ENCODE measurements around the gene PDE10A.

The PDE10A gene

DNA sequence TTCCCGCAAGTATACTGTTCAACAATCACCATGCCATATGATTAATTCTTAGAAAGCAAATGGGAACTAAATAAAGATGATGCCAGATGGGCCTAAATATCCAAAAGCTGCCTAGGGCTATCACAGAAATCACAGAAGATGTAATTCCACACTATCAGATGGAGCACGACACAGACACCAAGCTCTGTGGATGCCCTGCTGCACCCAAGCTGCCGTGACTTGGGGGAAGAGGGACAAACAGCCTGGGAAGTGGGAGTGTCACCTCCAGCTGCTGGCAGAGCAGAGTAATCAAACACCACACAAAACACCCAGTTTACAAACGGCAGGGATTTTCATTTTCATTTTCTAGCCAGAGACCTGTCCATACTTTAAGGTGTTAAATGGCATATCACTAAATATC, 35.7 kb downstream of the PDE10A start:
- Histone ChIP-seq H4K20me1 (ENCODE audit: low read depth, low read length) (no peaks in the 10 kb centered on the region), H3K36me3 (ENCODE audit: low read length) (no peaks in the 10 kb centered on the region), H3F3A (ENCODE audit: insufficient read depth) (no peaks in the 10 kb centered on the region), H3K27ac (ENCODE audit: low read depth, low read length) (no peak overlapping the region), H2AFZ (ENCODE audit: low read depth, low read length, severe bottlenecking) (no peak overlapping the region), H3K4me3 (ENCODE audit: insufficient read depth, low read length, poor library complexity, severe bottlenecking) (no peak overlapping the region), H3K9ac (ENCODE audit: low read length) (no peak overlapping the region), H3K27me3 (ENCODE audit: low read length) (no peaks in the 10 kb centered on the region), H3K4me2 (ENCODE audit: low read depth, low read length, poor library complexity, severe bottlenecking) (no peak overlapping the region), H3K9me2 (replicated peaks; ENCODE audit: insufficient read depth, low read length) (no peaks in the 10 kb centered on the region; the same call in 1 of the 2 replicates), H3K9me3 (ENCODE audit: insufficient read depth, low read length) (no peaks in the 10 kb centered on the region), H3K79me2 (ENCODE audit: insufficient read depth, low read length) (no peaks in the 10 kb centered on the region)
- TF ChIP-seq, protein P1, sequence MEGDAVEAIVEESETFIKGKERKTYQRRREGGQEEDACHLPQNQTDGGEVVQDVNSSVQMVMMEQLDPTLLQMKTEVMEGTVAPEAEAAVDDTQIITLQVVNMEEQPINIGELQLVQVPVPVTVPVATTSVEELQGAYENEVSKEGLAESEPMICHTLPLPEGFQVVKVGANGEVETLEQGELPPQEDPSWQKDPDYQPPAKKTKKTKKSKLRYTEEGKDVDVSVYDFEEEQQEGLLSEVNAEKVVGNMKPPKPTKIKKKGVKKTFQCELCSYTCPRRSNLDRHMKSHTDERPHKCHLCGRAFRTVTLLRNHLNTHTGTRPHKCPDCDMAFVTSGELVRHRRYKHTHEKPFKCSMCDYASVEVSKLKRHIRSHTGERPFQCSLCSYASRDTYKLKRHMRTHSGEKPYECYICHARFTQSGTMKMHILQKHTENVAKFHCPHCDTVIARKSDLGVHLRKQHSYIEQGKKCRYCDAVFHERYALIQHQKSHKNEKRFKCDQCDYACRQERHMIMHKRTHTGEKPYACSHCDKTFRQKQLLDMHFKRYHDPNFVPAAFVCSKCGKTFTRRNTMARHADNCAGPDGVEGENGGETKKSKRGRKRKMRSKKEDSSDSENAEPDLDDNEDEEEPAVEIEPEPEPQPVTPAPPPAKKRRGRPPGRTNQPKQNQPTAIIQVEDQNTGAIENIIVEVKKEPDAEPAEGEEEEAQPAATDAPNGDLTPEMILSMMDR (IDR thresholded peaks at IDR 0.05; ENCODE audit: insufficient read depth, low read length, poor library complexity, severe bottlenecking) = no peak
- no peak for TF ChIP-seq EZH2phosphoT487 (conservative IDR thresholded peaks at IDR 0.05; ENCODE audit: low read length)

DNA sequence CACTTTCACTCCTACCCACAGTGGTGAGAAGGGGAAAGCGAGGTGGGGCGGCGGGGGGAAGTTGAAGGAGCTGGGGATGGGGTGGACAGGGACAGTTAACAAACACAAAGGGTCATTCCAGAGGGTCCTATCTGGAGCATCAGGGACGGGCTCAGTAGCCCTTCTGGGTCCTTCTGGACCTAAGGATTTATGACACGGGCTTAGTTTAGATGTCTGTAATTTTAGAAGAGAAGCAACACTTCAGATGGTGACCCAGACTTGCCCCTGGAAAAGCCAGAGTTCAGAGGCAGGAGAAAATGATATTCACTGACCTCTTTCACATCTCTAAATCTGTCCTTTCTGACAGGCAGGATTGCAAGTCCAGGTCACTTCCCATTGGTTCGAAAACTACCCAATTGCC, 36.3 kb downstream of the PDE10A start:
- Histone ChIP-seq H3K9ac (ENCODE audit: low read length) (no peak overlapping the region), H3K27ac (ENCODE audit: low read depth, low read length) (no peak overlapping the region), H3F3A (ENCODE audit: insufficient read depth) (no peaks in the 10 kb centered on the region), H3K27me3 (ENCODE audit: low read length) (no peaks in the 10 kb centered on the region), H3K79me2 (ENCODE audit: insufficient read depth, low read length) (no peaks in the 10 kb centered on the region), H3K9me3 (ENCODE audit: insufficient read depth, low read length) (no peaks in the 10 kb centered on the region), H3K36me3 (ENCODE audit: low read length) (no peaks in the 10 kb centered on the region), H4K20me1 (ENCODE audit: low read depth, low read length) (no peaks in the 10 kb centered on the region), H2AFZ (ENCODE audit: low read depth, low read length, severe bottlenecking) (no peak overlapping the region), H3K4me3 (ENCODE audit: insufficient read depth, low read length, poor library complexity, severe bottlenecking) (no peak overlapping the region), H3K9me2 (replicated peaks; ENCODE audit: insufficient read depth, low read length) (no peaks in the 10 kb centered on the region; the same call in 1 of the 2 replicates), H3K4me2 (ENCODE audit: low read depth, low read length, poor library complexity, severe bottlenecking) (no peak overlapping the region)
- TF ChIP-seq, protein P1 (IDR thresholded peaks at IDR 0.05; ENCODE audit: insufficient read depth, low read length, poor library complexity, severe bottlenecking) = no peak
- no peak for TF ChIP-seq EZH2phosphoT487 (conservative IDR thresholded peaks at IDR 0.05; ENCODE audit: low read length)

DNA sequence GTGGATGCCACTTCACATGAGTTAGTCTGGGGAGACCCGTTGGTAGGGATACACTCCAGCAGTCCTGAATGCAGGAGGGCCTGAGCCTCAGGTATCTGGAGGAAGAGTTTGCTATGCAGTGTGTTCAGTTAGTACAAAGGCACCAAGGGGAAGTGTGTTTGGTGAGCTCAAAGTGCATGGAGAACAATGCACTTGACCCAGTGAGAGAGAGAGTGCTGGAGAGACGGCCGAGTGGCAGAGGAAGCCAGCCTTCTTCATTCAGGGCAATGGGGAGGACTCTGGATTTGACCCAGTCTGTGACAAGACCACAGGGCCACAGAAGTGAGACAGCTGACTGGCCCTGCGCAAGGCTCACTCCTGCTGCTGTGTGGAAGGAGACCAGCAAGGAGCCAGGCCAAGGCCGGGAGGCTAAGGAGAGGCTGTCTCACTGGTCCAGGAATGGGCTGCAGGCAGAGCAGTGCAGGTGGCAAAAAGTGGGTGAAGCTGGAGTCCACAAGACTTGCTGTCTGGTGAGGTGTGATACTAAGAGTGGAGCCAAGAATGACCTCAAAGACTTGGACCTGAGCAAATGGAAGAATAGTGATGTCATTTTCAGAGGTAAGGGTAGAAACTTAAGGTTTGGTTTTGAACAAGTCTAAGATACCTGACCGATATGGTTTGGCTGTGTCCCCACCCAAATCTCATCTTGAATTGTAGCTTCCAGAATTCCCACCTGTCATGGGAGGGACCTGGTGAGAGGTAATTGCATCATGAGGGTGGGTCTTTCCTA, 38.0 kb downstream of the PDE10A start:
- Histone ChIP-seq H3K4me2 (ENCODE audit: low read depth, low read length, poor library complexity, severe bottlenecking) (no peak overlapping the region), H3K4me3 (ENCODE audit: insufficient read depth, low read length, poor library complexity, severe bottlenecking) (no peak overlapping the region), H3K27ac (ENCODE audit: low read depth, low read length) (no peak overlapping the region), H3K9me3 (ENCODE audit: insufficient read depth, low read length) (no peaks in the 10 kb centered on the region), H3K9me2 (replicated peaks; ENCODE audit: insufficient read depth, low read length) (no peaks in the 10 kb centered on the region; the same call in 1 of the 2 replicates), H3K27me3 (ENCODE audit: low read length) (no peaks in the 10 kb centered on the region), H4K20me1 (ENCODE audit: low read depth, low read length) (no peaks in the 10 kb centered on the region), H3K79me2 (ENCODE audit: insufficient read depth, low read length) (no peaks in the 10 kb centered on the region), H3K9ac (ENCODE audit: low read length) (no peak overlapping the region), H3F3A (ENCODE audit: insufficient read depth) (no peaks in the 10 kb centered on the region), H3K36me3 (ENCODE audit: low read length) (no peaks in the 10 kb centered on the region), H2AFZ (ENCODE audit: low read depth, low read length, severe bottlenecking) (no peak overlapping the region)
- TF ChIP-seq EZH2phosphoT487 (conservative IDR thresholded peaks at IDR 0.05; ENCODE audit: low read length) = no peak
- TF ChIP-seq, protein P1 (IDR thresholded peaks at IDR 0.05; ENCODE audit: insufficient read depth, low read length, poor library complexity, severe bottlenecking) = no peak
